Eye (tissue), 1 donor: ENCODE data around the gene TXNL4A.

Source experiments
- DNase-seq: peaks from one replicate; pipeline ENCODE4 v3.0.0-alpha.2; 2015

TXNL4A gene

DNA sequence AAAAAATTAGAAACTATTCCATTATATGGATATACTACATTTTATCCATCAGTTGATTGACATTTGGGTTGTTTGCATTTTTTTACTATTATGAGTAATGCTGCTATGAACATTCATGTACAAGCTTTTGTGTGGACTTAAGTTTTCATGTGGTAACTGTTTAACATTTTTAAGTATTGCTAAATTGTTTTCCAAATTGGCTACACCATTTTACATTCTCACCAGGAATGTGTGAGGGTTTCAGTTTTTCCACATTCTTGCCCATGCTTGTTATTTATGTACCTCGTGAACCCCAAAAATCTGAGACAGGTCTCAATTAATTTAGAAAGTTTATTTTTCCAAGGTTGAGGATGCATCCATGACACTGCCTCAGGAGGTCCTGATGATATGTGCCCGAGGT lies 3.1 kb upstream of the TXNL4A start:
- no peak for DNase-seq

DNA sequence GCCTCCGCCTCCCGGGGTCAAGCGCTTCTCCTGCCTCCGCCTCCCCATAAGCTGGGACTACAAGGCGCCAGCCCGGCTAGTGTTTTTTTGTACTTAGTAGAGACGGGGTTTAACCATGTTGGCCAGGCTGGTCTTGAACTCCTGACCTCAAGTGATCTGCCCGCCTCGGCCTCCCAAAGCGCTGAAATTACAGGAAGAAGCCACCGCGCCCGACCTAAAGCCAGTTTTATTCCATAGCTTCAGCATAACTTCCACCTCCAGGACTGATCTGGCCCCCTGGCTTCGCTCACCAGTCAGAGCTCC lies 783 bp upstream of the TXNL4A start:
- DNase-seq, result no peak

DNA sequence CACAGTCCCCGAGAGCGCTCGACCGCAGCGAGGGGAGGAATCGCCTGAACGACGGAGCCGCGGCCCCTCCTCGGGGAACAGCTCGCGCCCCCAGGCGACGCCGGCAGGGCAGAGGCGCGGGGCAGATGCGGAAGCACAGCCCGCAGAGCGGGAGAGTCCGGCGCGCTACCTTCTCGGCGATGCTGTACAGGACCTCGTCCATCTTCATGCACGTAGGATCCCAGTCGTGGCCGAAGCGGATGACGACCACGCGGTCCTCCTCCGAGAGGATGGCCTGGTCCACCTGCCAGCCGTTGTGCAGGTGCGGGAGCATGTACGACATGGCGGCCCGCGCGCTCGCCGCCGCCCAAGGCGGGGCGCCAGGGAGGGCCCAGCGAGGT lies 302 bp downstream of the TXNL4A start:
- DNase-seq, result peak; percentile 86

DNA sequence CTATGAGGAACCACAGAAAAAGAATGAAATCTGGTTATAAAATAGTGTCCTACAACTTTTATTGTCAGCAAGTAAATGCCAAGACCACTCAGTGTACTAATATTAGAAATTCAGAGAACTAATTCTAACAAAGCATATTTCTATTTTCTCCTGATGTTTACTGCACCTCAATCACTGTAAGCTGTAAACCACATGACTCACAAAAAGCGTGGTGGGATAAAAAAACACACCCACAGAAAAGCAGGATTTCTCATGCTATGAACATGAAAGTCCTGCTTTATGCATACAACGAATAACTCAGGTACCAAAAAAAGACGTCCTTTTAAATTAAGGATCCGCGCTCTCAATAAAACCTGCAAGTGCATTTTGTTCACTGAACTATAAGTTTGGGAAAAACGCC lies 797 bp downstream of the TXNL4A start:
- DNase-seq, result no peak

DNA sequence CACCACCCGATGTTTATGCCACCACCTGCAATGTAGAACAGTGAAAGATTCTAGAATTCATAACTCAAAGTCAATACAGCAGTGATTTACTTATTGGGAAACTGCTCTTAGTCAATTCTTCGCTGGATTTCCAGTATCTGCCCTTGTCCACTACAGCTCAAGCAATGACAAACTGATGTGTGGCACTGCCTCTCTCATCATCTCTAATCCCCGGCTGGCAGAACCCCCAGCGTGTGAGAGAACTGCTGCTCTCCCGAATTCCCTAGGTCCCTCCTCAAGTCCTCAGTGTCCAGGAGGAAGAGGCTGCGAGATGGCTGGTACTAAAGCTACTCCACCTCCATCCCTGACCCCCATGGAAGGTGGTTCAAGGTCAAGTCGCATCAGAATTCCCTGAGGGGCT lies 1.6 kb downstream of the TXNL4A start:
- peak; percentile 40 for DNase-seq

DNA sequence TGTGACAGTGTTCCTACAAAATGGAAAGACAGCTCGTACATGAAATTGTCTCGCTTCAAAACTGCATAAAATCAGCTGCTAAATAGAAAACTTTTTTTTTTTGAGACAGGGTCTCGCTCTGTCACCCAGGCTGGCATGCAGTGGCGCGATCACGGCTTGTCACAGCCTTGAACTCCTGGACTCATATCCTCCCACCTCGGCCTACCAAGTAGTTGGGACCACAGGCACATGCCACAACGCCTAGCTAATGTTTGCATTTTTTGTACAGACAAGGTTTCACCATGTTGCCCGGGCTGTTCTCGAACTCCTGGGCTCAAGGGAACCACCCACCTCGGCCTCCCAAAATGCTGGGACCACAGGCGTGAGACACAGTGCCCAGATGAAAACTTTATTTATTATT lies 3.2 kb downstream of the TXNL4A start:
- DNase-seq, result no peak

DNA sequence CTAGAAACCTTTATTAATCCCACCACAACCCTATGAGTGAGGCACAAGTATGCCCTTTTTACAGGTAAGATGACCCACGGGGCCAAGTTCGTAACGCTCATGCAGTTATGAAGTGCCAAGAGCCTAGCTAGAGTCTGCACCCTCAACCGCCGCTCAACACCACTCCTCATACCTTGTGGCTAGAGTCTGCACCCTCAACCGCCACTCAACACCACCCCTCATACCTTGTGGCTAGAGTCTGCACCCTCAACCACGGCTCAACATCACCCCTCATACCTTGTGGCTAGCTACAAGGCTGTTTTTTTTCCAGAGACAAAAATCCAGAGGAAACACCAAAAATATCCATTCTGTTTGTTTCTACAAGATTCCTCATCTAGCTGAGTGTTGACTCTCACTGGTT lies 4.6 kb downstream of the TXNL4A start:
- no peak for DNase-seq

DNA sequence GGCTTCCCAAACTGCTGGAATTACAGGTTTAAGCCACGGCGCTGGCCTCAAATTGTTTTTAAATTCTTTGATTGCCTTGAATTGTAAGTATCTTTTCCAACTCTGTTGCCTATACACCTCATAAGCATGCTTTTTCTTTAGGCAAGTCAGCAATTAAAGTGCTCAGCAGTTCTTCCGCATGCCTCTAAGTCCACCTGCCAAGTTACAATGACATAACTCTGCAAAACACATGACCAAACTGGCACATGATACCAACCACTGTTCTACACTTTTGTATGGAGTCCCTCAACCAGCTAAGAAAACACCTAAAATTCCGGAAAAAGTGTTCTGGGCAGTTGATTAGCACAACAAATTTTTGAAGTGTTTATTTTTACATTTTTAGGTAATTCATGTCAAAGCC lies 5.1 kb downstream of the TXNL4A start:
- DNase-seq, result no peak

DNA sequence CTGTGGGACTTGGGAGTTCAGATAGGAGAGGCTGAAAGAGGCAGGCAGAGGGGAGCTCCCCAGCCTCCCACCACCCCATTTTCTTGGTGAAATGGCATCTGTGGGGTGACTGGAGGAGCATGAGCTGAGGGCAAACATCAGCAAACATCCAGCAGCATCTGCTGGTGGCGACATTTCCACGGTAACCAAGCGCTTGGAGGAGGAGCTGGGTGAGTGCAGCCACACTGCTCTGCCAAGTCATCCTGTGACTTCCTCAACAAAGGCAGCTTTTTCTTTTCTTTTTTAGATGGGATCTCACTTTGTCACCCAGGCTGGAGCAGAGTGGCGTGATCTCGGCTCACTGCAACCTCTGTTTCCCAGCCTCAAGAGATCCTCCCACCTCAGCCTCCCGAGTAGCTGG lies 5.6 kb downstream of the TXNL4A start:
- DNase-seq, result no peak

DNA sequence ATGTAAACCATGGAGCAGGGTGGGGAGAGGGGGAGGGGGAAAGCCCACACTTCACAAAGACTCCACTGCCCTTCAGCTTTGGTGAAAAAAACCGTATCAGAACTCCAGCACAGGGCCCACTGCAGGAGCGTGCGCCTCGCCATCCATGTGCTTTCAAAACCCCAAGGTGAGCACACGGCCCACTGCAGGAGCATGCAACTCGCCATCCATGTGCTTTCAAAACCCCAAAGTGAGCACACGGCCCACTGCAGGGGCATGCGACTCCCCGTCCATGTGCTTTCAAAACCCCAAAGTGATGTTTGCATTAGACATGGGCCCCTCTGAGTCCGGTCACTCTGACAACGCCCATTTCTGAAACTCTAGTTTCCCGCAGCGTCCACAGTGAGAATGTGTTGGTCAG lies 7.8 kb downstream of the TXNL4A start:
- DNase-seq, result no peak

DNA sequence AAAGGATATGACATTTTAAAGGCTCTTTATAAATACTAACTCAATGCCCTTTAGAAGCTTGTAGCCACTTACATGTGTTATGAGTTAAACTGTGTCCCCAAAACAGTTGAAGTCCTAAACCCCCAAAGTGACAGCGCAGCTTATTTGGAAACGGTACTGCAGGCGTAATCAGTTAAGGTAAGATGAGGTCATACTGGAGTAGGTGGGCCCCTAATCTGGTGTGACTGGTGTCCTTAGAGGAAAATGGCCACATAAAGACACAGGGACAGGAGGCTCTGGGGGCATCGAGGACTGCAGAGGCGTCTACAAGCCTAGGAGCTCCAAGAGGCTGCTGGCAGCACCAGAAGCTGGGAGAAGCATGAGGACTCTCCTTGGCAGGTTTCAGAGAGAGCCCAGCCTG lies 8.5 kb downstream of the TXNL4A start:
- DNase-seq, result no peak

DNA sequence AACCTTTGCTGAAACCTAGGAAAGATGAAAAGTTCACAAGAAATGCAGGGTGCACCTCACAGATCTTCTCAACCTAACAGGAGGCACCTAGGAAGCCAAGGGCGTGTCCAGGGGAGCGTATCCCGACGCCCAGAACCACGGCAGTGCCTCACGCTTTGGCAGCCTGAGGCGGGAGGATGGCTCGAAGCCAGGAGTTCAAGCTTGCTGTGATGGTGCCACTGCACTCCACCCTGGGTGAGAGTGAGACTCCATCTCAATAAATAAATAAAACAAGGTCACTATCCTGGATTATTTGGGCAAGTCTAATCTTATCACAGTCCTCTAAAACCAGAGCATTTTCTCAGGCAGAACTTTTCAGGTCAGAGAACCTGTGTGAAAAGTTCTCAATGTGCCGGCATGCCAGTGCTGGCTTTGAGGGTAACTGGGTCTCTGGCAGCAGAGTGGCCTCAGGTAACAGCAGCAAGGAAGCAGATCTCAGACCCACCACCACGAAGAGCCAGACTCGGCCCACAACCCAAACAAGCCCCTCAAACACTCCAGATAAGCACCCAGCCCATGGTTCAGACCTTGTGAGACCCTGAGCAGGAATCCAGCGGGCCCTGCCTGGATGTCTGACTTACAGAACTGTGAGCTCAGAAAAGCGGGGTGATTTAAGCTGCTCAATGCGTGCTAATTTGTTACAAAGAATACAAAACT lies 12.2 kb downstream of the TXNL4A start:
- no peak for DNase-seq

DNA sequence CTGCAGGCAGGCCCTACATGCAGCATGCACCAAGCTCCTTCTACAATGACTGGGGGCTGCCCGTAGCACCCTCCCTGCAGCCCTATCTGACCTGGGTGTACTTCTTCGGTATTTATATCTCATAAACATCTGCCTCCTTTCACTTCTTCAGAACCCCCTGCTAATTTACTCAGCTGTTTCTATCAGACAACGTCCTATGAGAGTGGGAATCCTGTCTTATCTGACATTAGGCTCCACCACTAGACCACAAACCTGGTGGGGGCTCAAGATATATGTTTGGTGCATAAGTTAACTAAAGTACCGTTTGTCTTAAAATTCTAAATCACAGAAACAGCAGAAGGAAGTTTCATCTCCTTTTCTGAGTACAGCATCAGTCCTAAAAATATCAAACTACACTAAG lies 13.3 kb downstream of the TXNL4A start:
- no peak for DNase-seq

DNA sequence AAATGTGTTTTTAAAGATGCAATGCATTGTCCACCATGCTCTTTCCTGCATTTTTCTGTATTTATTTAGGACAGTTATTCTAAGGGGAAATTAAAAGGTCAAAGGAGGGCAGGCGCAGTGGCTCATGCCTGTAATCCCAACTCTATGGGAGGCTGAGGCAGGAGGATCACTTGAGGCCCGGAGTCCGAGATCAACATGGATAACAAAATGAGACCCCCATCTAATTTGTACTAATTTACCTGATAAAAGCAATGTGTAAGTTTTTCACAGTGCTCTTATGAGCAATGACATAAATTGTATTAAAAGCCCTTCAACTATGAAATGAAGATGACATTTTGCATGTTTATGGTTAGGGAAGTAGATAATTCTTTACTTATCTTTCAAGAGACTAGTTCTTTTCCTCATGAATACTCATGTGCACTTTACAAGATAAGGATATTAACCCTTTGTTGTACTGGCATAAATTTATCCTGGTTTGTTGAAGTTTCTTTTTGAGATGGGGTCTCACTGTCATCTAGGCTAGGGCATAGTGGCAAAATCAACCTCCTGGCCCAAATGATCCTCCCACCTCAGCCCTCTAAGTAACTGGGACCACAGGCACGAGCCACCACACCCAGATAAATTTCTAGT lies 14.2 kb downstream of the TXNL4A start:
- DNase-seq, result no peak

DNA sequence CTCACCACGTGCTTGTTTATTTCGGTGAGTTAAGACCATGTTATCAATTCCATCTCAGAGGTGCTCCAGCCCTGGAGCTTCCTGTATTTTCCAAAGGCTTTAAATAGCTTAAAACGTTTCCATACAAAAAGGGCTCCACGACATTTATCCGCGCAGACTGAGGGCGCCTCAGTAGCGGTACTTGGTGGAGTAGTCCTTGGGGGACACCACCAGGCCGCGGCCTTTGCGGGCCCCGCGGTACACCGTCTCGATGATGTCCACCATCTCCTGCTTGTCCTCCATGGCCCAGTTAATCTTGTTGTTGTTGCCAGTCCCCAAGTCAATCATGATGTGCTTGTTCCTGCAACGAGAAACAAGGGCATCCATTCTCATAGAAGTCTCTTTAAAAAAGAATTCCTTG lies 14.8 kb downstream of the TXNL4A start:
- no peak for DNase-seq

DNA sequence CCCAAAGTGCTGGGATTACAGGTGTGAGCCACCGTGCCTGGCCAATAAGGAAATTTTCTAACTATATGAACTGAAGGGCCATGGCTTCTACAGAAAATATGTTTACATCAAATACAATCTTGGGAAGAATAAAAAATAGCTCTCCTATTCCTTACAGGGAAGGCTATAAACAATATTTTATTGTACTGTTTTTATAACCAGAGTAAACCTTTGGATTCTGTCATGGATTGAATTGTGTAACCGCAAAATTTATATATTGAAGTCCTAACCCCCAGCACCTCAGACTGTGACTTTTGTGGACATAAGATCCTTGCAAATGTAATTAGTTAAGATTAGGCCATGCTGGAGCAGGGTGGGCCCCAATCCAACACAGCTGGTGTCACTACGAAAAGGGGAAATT lies 15.6 kb downstream of the TXNL4A start:
- no peak for DNase-seq

DNA sequence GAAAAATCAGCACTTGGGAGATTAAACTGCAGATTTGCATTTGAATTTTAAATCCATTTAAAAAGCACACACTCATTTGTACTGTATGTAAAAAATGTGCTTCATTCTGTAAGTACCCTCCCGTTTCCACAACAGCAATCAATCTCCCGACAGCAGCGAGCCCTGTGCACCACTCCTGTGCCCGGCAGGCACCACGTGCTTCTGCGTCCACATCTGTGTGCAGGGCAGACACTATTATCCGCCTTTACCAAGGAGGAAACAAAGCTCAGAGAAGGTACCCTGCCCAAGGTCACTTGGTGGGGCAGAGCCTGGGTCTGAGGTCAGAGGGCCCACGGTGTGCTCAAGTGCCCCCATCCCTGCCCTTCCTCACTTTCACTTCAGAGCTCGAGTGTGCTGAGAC lies 16.4 kb downstream of the TXNL4A start:
- no peak for DNase-seq

DNA sequence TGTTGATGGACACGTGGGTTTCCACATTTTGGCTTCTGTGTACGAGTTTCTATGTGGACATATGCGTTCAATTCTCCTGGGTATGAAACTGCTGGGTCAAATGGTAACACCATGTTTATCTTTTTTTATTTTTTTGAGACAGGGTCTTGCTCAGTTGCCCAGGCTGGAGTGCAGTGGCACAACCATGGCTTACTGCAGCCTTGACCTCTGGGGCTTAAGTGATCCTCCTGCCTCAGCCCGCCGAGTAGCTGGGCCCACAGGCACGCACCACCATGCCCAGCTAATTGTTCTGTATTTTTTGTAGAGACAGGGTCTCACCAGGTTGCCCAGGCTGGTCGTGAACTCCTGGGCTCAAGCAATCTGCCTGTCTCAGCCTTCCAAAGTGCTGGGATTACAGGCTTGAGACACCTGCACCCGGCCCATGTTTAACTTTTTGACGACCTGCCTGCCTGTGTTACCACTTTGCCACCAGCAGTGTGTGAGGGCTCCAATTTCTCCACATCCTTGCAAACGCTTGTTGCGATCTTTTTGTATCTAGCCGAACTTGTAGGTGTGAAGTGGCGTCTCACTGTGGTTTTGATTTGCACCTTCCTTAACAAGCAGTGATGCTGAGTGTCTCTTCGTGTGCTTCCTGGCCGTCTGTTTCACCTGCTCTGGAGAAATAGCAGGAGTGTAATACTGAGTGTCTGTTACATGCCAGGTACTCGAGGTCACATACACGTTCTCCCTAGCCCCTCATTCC lies 17.0 kb downstream of the TXNL4A start:
- no peak for DNase-seq

DNA sequence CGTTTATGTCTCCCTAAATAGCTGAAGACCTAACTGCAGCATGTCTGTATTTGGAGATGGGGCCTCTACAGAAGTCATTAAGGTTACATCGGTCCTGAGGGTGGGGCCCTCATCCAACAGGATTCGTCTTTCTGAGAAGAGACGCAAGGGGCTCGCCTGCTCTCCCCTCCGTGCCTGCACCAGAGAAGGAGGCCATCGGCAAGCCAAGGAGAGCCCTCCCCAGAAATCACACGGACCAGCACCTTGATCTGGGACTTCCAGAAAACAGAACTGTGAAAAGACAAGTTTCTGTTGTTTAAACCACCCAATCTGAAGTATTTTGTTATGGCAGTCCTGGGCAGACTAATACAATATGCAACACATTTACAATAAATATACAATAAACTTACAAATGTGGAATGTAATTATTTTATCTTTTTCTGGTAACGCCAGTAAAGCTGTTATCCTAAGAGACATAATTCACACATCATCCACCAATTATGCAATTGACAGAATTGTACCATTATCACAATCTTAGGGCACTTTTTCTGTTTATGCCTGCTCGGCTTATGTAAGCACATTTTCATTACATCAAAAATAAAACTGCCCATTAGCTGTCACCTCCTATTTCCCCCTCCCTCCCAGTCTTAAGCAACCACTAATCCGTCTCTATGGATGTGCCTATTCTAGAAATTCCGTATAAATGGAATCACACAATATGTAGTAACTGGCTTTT lies 17.8 kb downstream of the TXNL4A start:
- no peak for DNase-seq

DNA sequence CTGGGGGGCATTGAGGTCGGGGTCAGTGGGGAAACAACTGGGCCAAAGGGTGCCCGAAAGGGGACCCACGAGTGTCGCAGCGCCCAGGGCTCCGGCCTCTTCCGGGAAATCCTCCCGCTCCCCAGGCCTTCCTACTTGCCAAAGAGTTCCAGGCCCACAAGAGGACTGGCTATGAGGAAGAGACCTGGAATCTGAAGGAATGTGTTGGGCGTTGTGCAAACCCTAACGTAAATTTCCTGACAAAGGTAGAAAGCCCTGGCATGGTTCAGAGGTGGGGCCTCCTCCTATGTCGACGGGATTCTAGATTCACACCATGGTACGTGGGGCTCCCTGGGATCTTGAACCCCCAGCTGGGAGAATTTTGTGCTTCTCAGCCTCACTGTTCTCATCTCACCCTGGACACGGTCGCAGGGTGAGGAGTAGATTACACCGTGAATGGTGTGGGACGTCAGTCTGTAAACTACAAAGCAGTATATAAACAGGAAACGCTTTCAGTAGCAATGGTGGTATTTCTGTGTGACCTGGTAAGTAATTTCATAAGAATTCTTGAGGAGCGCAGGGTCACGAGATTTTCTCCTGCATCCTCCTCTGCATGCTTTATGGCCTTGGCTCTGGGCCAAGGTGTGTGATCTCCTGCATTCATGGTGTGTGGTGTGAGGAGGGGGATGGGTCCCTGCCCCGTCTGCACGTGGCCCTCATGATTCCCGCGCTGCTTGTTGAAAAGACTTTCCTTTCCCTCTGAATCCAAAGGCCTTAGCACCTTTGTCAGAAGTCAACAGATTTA lies 23.1 kb downstream of the TXNL4A start:
- DNase-seq, result peak; percentile 63

DNA sequence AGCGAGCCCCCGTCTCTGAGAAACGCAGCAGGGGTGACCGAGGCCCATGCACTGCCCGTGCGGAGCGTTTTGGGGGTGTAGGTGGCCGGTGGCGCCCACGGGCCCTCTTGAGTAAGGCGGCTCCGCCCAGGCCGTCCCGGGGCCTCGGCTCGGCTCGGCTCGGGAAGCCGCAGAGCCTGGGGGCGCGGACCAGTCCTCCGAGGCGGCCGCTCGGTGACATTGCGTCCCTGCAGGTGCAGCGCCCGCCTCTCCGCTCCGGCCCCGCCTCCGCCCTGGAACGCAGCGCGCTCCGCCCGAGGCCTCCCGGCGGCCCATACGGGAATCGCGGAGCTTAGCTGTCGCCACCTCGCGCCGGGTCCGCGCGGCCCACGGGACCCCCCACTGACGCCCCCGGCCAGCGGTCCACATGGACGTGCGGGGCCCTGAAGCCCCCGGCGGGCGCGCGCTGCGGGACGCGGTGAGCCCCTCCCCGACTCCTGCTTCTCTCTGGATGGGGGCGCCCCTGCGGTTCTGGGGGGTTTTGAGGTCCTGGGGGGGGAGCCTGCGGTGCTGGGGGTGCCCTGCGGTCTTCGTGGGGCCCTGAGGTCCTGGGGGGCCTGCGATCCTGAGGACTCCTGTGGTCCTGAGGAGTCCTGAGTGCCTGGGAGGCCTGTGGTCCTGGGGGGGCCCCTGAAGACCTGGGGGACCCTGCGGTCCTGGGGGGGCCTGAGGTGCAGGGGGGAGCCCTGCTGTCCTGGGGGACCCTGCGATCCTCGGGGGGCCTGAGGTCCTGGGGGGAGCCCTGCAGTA lies 23.8 kb downstream of the TXNL4A start, which contains the start of gene HSBP1L1:
Gene HSBP1L1, plus strand, starts transcription at position 314 of the 789 bp plus-strand sequence. Its CDS starts 93 bp downstream, at position 407.
- DNase-seq, result peak; percentile 77
